ENCODE results near the gene GTF3A. TPM values are rescaled to one million over a fixed set of nuclear protein-coding genes. Genes with fewer than 3 reads are reported as not detected.

The GTF3A gene
- total RNA-seq, 1 donor, result 190 TPM

- no peak overlapping the region for H3K4me3 ChIP-seq (ENCODE audit: low read depth, low read length)
- DNase-seq (ENCODE audit: low read depth), result no peak
Observed at GRCh38 chr13:27427641-27428040, 3.2 kb downstream of the GTF3A start.

GRCh38 chr13:27428160-27428559 is 3.7 kb downstream of the GTF3A start:
- no peak for TF ChIP-seq CTCF (IDR thresholded peaks at IDR 0.05; ENCODE audit: insufficient read depth, low read length)
- DNase-seq (ENCODE audit: low read depth), result no peak
- H3K4me3 ChIP-seq (ENCODE audit: low read depth, low read length), result no peak overlapping the region

More at GRCh38 chr13:27427641-27428040, 3.2 kb downstream of the GTF3A start:
- no peak for TF ChIP-seq CTCF (IDR thresholded peaks at IDR 0.05; ENCODE audit: insufficient read depth, low read length)

GRCh38 chr13:27432180-27432579 is 7.8 kb downstream of the GTF3A start:
- H3K4me3 ChIP-seq (ENCODE audit: low read depth, low read length), result no peak overlapping the region
- no peak for TF ChIP-seq CTCF (IDR thresholded peaks at IDR 0.05; ENCODE audit: insufficient read depth, low read length)
- DNase-seq (ENCODE audit: low read depth), result no peak

- no peak for TF ChIP-seq CTCF (IDR thresholded peaks at IDR 0.05; ENCODE audit: insufficient read depth, low read length)
- H3K4me3 ChIP-seq (ENCODE audit: low read depth, low read length), result no peak overlapping the region
Observed at GRCh38 chr13:27432611-27433210, 8.3 kb downstream of the GTF3A start.

GRCh38 chr13:27437126-27437525 is 12.7 kb downstream of the GTF3A start:
- TF ChIP-seq CTCF (IDR thresholded peaks at IDR 0.05; ENCODE audit: insufficient read depth, low read length), result no peak
- no peak overlapping the region for H3K4me3 ChIP-seq (ENCODE audit: low read depth, low read length)
- no peak for DNase-seq (ENCODE audit: low read depth)

More at GRCh38 chr13:27432611-27433210, 8.3 kb downstream of the GTF3A start:
- DNase-seq (ENCODE audit: low read depth), result no peak

GRCh38 chr13:27440408-27440807 is 16.0 kb downstream of the GTF3A start:
- no peak overlapping the region for H3K4me3 ChIP-seq (ENCODE audit: low read depth, low read length)
- no peak for DNase-seq (ENCODE audit: low read depth)
- no peak for TF ChIP-seq CTCF (IDR thresholded peaks at IDR 0.05; ENCODE audit: insufficient read depth, low read length)
